ENCODE results near the gene TIE1.

DNA sequence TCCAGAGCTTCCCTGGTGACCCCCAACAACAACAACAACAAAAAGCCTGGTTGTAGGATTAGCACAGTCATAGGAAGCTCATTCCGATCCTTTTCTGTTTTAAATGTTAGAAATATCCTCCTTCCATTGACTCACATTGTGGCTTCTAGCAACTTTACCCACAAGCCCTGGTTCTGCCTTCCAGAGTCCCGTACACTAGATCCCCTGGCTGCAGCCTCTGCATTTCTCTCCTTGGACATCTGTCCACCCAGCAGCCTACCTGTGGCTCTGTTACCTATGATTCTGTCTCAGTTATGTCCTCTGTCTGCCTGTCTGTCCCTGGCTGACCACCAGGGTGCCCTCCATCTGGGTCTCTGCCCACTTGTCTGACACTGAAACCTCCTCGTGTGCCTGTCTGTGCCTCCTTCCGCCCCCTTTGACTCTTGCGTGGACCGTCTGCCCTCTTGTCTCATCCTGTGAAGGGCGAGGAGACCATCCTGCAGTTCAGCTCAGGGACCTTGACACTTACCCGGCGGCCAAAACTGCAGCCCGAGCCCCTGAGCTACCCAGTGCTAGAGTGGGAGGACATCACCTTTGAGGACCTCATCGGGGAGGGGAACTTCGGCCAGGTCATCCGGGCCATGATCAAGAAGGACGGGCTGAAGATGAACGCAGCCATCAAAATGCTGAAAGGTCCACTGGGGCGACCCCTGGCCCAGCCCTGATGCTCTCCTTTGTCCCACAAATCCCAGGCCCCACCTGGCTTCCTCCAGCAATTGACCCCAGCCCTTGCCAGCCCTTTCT lies 16.1 kb downstream of the TIE1 start:
- TF ChIP-seq, protein P1, sequence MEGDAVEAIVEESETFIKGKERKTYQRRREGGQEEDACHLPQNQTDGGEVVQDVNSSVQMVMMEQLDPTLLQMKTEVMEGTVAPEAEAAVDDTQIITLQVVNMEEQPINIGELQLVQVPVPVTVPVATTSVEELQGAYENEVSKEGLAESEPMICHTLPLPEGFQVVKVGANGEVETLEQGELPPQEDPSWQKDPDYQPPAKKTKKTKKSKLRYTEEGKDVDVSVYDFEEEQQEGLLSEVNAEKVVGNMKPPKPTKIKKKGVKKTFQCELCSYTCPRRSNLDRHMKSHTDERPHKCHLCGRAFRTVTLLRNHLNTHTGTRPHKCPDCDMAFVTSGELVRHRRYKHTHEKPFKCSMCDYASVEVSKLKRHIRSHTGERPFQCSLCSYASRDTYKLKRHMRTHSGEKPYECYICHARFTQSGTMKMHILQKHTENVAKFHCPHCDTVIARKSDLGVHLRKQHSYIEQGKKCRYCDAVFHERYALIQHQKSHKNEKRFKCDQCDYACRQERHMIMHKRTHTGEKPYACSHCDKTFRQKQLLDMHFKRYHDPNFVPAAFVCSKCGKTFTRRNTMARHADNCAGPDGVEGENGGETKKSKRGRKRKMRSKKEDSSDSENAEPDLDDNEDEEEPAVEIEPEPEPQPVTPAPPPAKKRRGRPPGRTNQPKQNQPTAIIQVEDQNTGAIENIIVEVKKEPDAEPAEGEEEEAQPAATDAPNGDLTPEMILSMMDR (IDR thresholded peaks at IDR 0.05; ENCODE audit: low read depth, low read length): no peak
- no peak for TF ChIP-seq EZH2phosphoT487 (IDR thresholded peaks at IDR 0.05; ENCODE audit: low read depth)

All from OCI-LY3 (cell line).